ENCODE results near the gene DMD. TPM values are rescaled to one million over a fixed set of nuclear protein-coding genes. Genes with fewer than 3 reads are reported as not detected.

Gene DMD
- total and polyA plus RNA-seq, 2 of the 13 experiments (the other 11 are each of a cell fraction or from before 2014, with no cell fraction given): 17.6 to 25.9 TPM

DNA sequence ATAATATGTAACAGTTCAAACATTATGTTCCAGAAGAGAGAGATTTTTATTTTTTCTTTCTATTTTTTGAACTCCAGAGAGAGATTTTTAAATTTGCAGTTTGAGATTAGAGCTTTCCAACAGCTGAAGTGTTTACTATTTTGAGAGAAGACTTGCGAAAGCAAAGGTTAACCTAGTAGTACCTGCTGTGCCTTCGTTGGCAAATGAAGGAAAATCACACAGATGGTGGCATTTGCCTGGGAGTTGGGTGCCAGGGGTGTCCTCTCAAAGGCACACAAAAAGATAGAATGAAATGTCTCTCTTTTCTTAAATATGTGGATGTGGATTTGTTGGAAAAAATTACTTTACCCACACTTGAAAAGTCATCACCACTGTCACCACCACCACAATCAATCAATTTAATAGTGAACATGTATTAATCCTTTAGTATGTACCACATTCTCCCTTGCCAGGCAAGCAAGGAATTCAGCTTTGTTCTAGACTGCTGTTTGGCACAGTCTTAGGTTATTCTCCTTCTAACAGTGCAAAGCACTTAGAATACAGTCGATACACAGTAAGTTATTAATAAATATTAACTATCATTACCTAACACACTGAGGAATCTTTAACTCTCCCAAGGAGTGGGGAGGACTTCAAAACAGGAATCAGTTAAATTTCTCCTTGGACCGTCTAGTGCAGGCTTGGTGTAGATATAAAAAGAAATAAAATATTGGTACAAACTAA lies 1301.3 kb downstream of the DMD start:
- CTCF ChIA-PET (ENCODE audit: low intra/inter-chr PET ratio, low total read pairs): no interaction called here
- WGBS (ENCODE audit: low lambda C conversion rate): 44% methylated on average over 4 of the region's 4 CpGs
- intact Hi-C loops (cut with micrococcal nuclease; ENCODE audit: unreplicated experiment): no loop called here

More for the DNA sequence above, 1301.3 kb downstream of the DMD start:
- no peak overlapping the region for H2AFZ ChIP-seq (ENCODE audit: low read length)
- no peak for DNase-seq (ENCODE audit: low spot score)
- ATAC-seq: no peak
- TF ChIP-seq, protein P1, sequence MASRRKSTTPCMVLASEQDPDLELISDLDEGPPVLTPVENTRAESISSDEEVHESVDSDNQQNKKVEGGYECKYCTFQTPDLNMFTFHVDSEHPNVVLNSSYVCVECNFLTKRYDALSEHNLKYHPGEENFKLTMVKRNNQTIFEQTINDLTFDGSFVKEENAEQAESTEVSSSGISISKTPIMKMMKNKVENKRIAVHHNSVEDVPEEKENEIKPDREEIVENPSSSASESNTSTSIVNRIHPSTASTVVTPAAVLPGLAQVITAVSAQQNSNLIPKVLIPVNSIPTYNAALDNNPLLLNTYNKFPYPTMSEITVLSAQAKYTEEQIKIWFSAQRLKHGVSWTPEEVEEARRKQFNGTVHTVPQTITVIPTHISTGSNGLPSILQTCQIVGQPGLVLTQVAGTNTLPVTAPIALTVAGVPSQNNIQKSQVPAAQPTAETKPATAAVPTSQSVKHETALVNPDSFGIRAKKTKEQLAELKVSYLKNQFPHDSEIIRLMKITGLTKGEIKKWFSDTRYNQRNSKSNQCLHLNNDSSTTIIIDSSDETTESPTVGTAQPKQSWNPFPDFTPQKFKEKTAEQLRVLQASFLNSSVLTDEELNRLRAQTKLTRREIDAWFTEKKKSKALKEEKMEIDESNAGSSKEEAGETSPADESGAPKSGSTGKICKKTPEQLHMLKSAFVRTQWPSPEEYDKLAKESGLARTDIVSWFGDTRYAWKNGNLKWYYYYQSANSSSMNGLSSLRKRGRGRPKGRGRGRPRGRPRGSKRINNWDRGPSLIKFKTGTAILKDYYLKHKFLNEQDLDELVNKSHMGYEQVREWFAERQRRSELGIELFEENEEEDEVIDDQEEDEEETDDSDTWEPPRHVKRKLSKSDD (CRISPR knock-in tag; IDR thresholded peaks at IDR 0.05; ENCODE audit: low read depth): no peak
- TF ChIP-seq ZNF205 (CRISPR knock-in tag; IDR thresholded peaks at IDR 0.05) (no peak), ZNF569 (CRISPR knock-in tag; IDR thresholded peaks at IDR 0.05; ENCODE audit: borderline replicate concordance) (no peak), ZNF160 (CRISPR knock-in tag; IDR thresholded peaks at IDR 0.05) (no peak), ZNF331 (CRISPR knock-in tag; IDR thresholded peaks at IDR 0.05) (no peak), HCFC1 (IDR thresholded peaks at IDR 0.05; ENCODE audit: low read depth, low read length) (no peak), HMG20A (CRISPR knock-in tag; IDR thresholded peaks at IDR 0.05; ENCODE audit: borderline replicate concordance) (no peak), CHD2 (IDR thresholded peaks at IDR 0.05; ENCODE audit: low read depth, low read length) (no peak), RELA (CRISPR knock-in tag; IDR thresholded peaks at IDR 0.05) (no peak), ZSCAN30 (CRISPR knock-in tag; IDR thresholded peaks at IDR 0.05) (no peak), GZF1 (CRISPR knock-in tag; IDR thresholded peaks at IDR 0.05) (no peak)
- TF ChIP-seq, protein P2, sequence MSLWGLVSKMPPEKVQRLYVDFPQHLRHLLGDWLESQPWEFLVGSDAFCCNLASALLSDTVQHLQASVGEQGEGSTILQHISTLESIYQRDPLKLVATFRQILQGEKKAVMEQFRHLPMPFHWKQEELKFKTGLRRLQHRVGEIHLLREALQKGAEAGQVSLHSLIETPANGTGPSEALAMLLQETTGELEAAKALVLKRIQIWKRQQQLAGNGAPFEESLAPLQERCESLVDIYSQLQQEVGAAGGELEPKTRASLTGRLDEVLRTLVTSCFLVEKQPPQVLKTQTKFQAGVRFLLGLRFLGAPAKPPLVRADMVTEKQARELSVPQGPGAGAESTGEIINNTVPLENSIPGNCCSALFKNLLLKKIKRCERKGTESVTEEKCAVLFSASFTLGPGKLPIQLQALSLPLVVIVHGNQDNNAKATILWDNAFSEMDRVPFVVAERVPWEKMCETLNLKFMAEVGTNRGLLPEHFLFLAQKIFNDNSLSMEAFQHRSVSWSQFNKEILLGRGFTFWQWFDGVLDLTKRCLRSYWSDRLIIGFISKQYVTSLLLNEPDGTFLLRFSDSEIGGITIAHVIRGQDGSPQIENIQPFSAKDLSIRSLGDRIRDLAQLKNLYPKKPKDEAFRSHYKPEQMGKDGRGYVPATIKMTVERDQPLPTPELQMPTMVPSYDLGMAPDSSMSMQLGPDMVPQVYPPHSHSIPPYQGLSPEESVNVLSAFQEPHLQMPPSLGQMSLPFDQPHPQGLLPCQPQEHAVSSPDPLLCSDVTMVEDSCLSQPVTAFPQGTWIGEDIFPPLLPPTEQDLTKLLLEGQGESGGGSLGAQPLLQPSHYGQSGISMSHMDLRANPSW (CRISPR knock-in tag; IDR thresholded peaks at IDR 0.05; ENCODE audit: borderline replicate concordance): no peak
- no peaks in the 10 kb centered on the region for H3K4me1 ChIP-seq (ENCODE audit: insufficient read depth, low read length)
- BruUV-seq (replicated peaks): no TSS peak
- POLR2A ChIA-PET: no interaction called here
- no peaks in the 10 kb centered on the region for H3K9me3 ChIP-seq (ENCODE audit: low read length)
- no peak overlapping the region for H3K9ac ChIP-seq (ENCODE audit: insufficient read depth, low read depth, low read length)
- no peaks in the 10 kb centered on the region for H3K27me3 ChIP-seq (ENCODE audit: control insufficient read depth in 1 of 2, insufficient read depth in 2 of 2, low read length in 2 of 2)
- FAIRE-seq: no peak
- in situ Hi-C loops (cut with HindIII; ENCODE audit: extremely low pct_ligation_motif_present, low pct_unique_long_range_greater_than_20kb): no loop called here
- H3K27ac ChIP-seq (ENCODE audit: extremely low read length, insufficient read depth, low read length): no peak overlapping the region
- H3K4me3 ChIP-seq (replicated peaks in 1 of 3; ENCODE audit: insufficient read depth in 1 of 3, low read depth in 2 of 3, low read length in 3 of 3): no peak overlapping the region
- H3K79me2 ChIP-seq (ENCODE audit: insufficient read depth, low read length): no peaks in the 10 kb centered on the region
- no peaks in the 10 kb centered on the region for H3K36me3 ChIP-seq (replicated peaks in 1 of 2; ENCODE audit: control insufficient read depth in 1 of 2, insufficient read depth in 2 of 2, low read length in 2 of 2)
- H4K20me1 ChIP-seq (ENCODE audit: insufficient read depth, low read length): no peaks in the 10 kb centered on the region
- H3K4me2 ChIP-seq (ENCODE audit: low read depth, low read length): no peak overlapping the region

Data from HepG2 (cell line).